Measurements from ENCODE around the gene PLXNA4. TPM values are rescaled to one million over a fixed set of nuclear protein-coding genes. Genes with fewer than 3 reads are reported as not detected.

Gene PLXNA4
- total and polyA plus RNA-seq, 4 donors, result 0.04 to 1.1 (median 0.41) TPM

GRCh38 chr7:132203021-132203420 lies 373.2 kb downstream of the PLXNA4 start:
- H3K9me3 ChIP-seq (ENCODE audit: control insufficient read depth in 4 of 4, low read length in 3 of 4), result no peaks in the 10 kb centered on the region
- no peak overlapping the region for H3K9ac ChIP-seq (ENCODE audit: low read depth in 1 of 2, low read length in 2 of 2)
- TF ChIP-seq GABPA (IDR thresholded peaks at IDR 0.05 in 1 of 2, conservative IDR thresholded peaks at IDR 0.05 in 1 of 2) (no peak), NR2F2 (IDR thresholded peaks at IDR 0.05) (no peak), HNF4A (conservative IDR thresholded peaks at IDR 0.05) (no peak), FOXA1 (IDR thresholded peaks at IDR 0.05) (no peak), EGR1 (IDR thresholded peaks at IDR 0.05; ENCODE audit: low read depth in 2 of 2) (no peak), TAF1 (conservative IDR thresholded peaks at IDR 0.05) (no peak), MAX (IDR thresholded peaks at IDR 0.05) (no peak)
- no peaks in the 10 kb centered on the region for H3K36me3 ChIP-seq (ENCODE audit: control insufficient read depth in 4 of 4, insufficient read depth in 3 of 4, low read depth in 1 of 4, low read length in 3 of 4)
- WGBS, result 78% methylated on average over 7 of the region's 7 CpGs
- H3K4me3 ChIP-seq (ENCODE audit: low read depth in 1 of 3, low read length in 3 of 3), result no peak overlapping the region
- H3K4me1 ChIP-seq (ENCODE audit: control insufficient read depth in 4 of 4, insufficient read depth in 4 of 4, low read length in 3 of 4), result no peaks in the 10 kb centered on the region
- H3K27ac ChIP-seq (ENCODE audit: low read depth in 1 of 2, low read length in 2 of 2), result no peak overlapping the region
- DNase-seq (ENCODE audit: low spot score), result no peak
- no peaks in the 10 kb centered on the region for H3K27me3 ChIP-seq (ENCODE audit: control insufficient read depth in 4 of 4, insufficient read depth in 4 of 4, low read length in 3 of 4)

GRCh38 chr7:132202541-132202940 lies 373.7 kb downstream of the PLXNA4 start:
- Histone ChIP-seq H3K9ac (ENCODE audit: low read depth in 1 of 2, low read length in 2 of 2) (no peak overlapping the region), H3K4me3 (ENCODE audit: low read depth in 1 of 3, low read length in 3 of 3) (no peak overlapping the region), H3K4me1 (ENCODE audit: control insufficient read depth in 4 of 4, insufficient read depth in 4 of 4, low read length in 3 of 4) (no peaks in the 10 kb centered on the region), H3K27ac (ENCODE audit: low read depth in 1 of 2, low read length in 2 of 2) (no peak overlapping the region), H3K27me3 (ENCODE audit: control insufficient read depth in 4 of 4, insufficient read depth in 4 of 4, low read length in 3 of 4) (no peaks in the 10 kb centered on the region), H3K9me3 (ENCODE audit: control insufficient read depth in 4 of 4, low read length in 3 of 4) (no peaks in the 10 kb centered on the region), H3K36me3 (ENCODE audit: control insufficient read depth in 4 of 4, insufficient read depth in 3 of 4, low read depth in 1 of 4, low read length in 3 of 4) (no peaks in the 10 kb centered on the region)
- WGBS, result 90% methylated on average over 9 of the region's 9 CpGs
- TF ChIP-seq JUND (IDR thresholded peaks at IDR 0.05), result no peak
- TF ChIP-seq YY1 (IDR thresholded peaks at IDR 0.05), result no peak
- no peak for TF ChIP-seq CTCF (IDR thresholded peaks at IDR 0.05; ENCODE audit: low read depth, low read length, missing input control)
- TF ChIP-seq EGR1 (IDR thresholded peaks at IDR 0.05; ENCODE audit: low read depth in 2 of 2), result no peak
- DNase-seq (ENCODE audit: low spot score), result no peak

GRCh38 chr7:132200141-132200540 lies 376.1 kb downstream of the PLXNA4 start:
- WGBS, result 83% methylated on average over 4 of the region's 4 CpGs
- H3K9me3 ChIP-seq (ENCODE audit: control insufficient read depth in 4 of 4, low read length in 3 of 4), result no peaks in the 10 kb centered on the region
- no peaks in the 10 kb centered on the region for H3K27me3 ChIP-seq (ENCODE audit: control insufficient read depth in 4 of 4, insufficient read depth in 4 of 4, low read length in 3 of 4)
- no peak overlapping the region for H3K27ac ChIP-seq (ENCODE audit: low read depth in 1 of 2, low read length in 2 of 2)
- H3K4me3 ChIP-seq (ENCODE audit: low read depth in 1 of 3, low read length in 3 of 3), result no peak overlapping the region
- TF ChIP-seq JUND (IDR thresholded peaks at IDR 0.05) (no peak), HNF4A (conservative IDR thresholded peaks at IDR 0.05) (no peak)
- H3K4me1 ChIP-seq (ENCODE audit: control insufficient read depth in 4 of 4, insufficient read depth in 4 of 4, low read length in 3 of 4), result no peaks in the 10 kb centered on the region
- no peak for DNase-seq (ENCODE audit: low spot score)
- H3K36me3 ChIP-seq (ENCODE audit: control insufficient read depth in 4 of 4, insufficient read depth in 3 of 4, low read depth in 1 of 4, low read length in 3 of 4), result no peaks in the 10 kb centered on the region
- no peak overlapping the region for H3K9ac ChIP-seq (ENCODE audit: low read depth in 1 of 2, low read length in 2 of 2)

- H3K36me3 ChIP-seq (ENCODE audit: control insufficient read depth in 4 of 4, insufficient read depth in 3 of 4, low read depth in 1 of 4, low read length in 3 of 4), result no peaks in the 10 kb centered on the region
- H3K9ac ChIP-seq (ENCODE audit: low read depth in 1 of 2, low read length in 2 of 2), result no peak overlapping the region
- no peak overlapping the region for H3K4me3 ChIP-seq (ENCODE audit: low read depth in 1 of 3, low read length in 3 of 3)
- no peak for DNase-seq (ENCODE audit: low spot score)
- no peak overlapping the region for H3K27ac ChIP-seq (ENCODE audit: low read depth in 1 of 2, low read length in 2 of 2)
- H3K9me3 ChIP-seq (ENCODE audit: control insufficient read depth in 4 of 4, low read length in 3 of 4), result no peaks in the 10 kb centered on the region
- H3K27me3 ChIP-seq (ENCODE audit: control insufficient read depth in 4 of 4, insufficient read depth in 4 of 4, low read length in 3 of 4), result no peaks in the 10 kb centered on the region
- TF ChIP-seq YY1 (IDR thresholded peaks at IDR 0.05) (no peak), RXRA (IDR thresholded peaks at IDR 0.05) (no peak), JUND (IDR thresholded peaks at IDR 0.05) (no peak), CTCF (IDR thresholded peaks at IDR 0.05; ENCODE audit: low read depth, low read length, missing input control) (no peak), MAX (IDR thresholded peaks at IDR 0.05) (no peak), SP1 (IDR thresholded peaks at IDR 0.05) (no peak), GABPA (IDR thresholded peaks at IDR 0.05 in 1 of 2, conservative IDR thresholded peaks at IDR 0.05 in 1 of 2) (no peak), TAF1 (conservative IDR thresholded peaks at IDR 0.05) (no peak), EGR1 (IDR thresholded peaks at IDR 0.05; ENCODE audit: low read depth in 2 of 2) (no peak), ATF3 (IDR thresholded peaks at IDR 0.05) (no peak), FOXA2 (IDR thresholded peaks at IDR 0.05) (no peak), RAD21 (IDR thresholded peaks at IDR 0.05) (no peak)
- WGBS, result 84% methylated on average over 2 of the region's 2 CpGs
- no peaks in the 10 kb centered on the region for H3K4me1 ChIP-seq (ENCODE audit: control insufficient read depth in 4 of 4, insufficient read depth in 4 of 4, low read length in 3 of 4)
Observed at GRCh38 chr7:132199626-132200025, 376.6 kb downstream of the PLXNA4 start.
